VCaP (cell line): Measurements from ENCODE around the gene SPTBN5.

ENCODE experiments used
- H3K27ac ChIP-seq: fragments of 450-650 bp; 2 replicates; pipeline ENCODE4 v1.5.1; 2017
- CTCF ChIP-seq: fragments of 450-650 bp; conservative IDR thresholded peaks from 2 replicates; pipeline ENCODE4 v1.5.1; 2017; ENCODE audit warnings: mild to moderate bottlenecking, moderate library complexity

SPTBN5 gene

DNA sequence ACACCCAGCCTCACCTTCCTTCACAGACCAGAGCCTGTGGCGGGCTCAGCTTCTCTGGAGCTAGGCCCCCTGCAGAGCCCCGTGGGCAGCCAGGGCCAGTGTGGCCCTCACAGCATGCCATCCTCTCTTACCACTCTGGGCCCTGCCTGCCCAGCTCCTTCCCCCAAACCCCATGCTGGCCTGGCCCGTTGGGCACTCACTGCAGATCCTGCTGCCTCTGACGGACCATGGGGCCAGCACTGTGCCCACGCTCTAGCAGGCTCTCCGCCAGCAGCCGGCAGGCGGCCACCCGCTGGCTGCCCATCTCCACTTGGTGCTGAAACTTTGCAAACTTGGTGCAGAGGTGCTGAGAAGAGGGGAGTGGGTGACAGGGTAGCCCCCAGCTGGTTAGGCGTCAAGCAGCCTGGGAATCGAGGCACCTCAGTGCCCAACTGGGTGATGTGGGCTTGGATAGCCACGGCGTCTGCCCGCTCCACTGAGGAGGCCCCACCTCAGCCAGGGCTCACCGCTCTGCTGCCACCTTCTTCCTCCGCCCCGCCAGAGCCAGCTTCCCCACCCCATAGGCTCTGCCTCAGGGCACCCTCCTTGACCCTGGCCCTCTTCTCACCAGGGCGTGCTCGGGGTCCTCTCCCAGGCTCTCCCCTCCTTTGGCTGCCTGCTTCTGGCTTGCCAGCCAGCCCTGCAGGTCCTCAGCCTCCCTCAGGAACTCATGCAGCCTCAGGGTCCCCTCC is 22.5 kb downstream of the SPTBN5 start:
- no peak for TF ChIP-seq CTCF

DNA sequence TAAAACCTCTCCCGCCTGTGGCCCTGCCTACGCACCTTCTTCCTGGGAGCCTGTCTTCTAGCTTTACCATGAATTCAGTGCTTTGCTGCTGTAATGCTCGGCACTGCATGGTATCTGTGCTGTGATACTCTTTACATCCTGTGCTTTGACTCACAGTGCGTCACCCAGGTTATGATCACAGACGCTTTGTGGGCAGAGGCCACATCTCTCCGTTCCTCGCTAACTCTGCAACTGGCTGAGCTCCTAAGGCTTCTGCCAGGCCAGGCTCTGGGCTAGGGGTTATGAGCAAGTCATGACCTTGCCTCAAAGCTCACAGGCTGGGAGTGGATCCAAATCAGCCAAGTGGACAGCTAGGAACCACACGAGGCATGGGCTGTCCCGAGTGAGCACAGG is 23.2 kb downstream of the SPTBN5 start:
- no peak overlapping the region for H3K27ac ChIP-seq
- TF ChIP-seq CTCF: no peak

More for the DNA sequence above, 22.5 kb downstream of the SPTBN5 start:
- H3K27ac ChIP-seq: no peak overlapping the region

GRCh38 chr15:41869770-41870688 is 23.8 kb downstream of the SPTBN5 start:
- H3K27ac ChIP-seq: no peak overlapping the region
- no peak for TF ChIP-seq CTCF

GRCh38 chr15:41868321-41868720 is 25.5 kb downstream of the SPTBN5 start:
- TF ChIP-seq CTCF: no peak
- H3K27ac ChIP-seq: no peak overlapping the region

DNA sequence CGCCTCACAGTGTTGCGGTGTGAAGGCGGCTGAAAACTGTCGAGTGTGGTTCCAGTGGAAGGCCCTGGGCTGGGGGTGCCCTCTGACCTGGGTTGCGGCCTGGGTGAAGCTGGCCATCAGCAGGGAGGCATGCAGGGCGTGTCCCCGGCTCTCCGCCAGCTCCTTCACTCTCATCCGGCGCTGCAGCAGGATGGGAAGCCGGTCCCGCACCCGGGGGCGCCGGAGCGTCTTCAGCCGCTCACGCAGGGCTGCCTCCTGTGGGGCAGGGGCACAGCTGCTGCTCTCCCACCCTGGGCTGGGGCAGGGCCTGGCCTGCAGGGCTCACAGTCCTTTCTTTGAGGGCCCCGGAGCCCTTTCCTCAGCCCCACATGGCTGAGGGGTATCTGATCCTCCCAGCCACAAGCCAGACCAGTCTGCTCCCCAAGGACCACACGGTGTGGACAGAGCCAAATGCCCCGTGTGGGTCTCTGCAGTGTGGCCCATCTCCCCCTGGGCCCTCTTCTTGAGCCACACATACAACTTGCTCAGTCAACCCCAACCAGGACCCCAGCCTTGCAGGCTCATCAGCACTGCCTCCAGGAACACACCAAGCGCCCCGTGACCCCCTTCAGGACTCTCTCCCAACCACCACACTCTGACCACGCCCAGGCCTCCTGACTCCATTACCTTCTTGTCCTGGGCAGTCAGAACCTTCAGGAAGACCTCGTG is 26.8 kb downstream of the SPTBN5 start:
- no peak overlapping the region for H3K27ac ChIP-seq
- TF ChIP-seq CTCF: no peak

DNA sequence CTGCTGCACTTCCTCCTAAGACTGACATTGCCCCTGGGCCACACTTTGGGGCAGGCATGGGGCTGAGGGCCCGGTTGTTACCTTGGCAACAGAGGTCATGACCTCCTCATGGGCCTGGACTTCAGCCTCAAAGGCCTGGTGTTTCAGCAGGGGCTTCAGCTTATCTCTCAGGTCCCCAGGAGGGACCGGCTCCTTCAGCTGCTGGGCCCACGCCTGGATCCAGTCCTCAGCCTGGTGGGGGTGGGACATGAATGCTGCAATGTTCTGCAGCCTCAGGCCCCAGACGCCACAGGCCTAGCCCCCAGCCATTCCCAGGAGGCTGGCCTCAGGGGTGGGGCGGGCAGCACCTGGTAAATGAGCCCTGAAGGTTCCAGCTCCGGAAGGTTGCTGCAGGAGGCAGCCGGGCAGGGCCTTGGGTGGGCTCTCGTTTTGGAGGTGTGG is 27.6 kb downstream of the SPTBN5 start:
- TF ChIP-seq CTCF: no peak
- no peak overlapping the region for H3K27ac ChIP-seq
